ENCODE data around the gene PTEN.

PTEN gene

GRCh38 chr10:87844837-87845623 lies 18.4 kb upstream of the PTEN start:
- no peak for TF ChIP-seq REST (IDR thresholded peaks at IDR 0.05; ENCODE audit: insufficient read depth in 1 of 2, low read depth in 2 of 2, low read length in 2 of 2)
- TF ChIP-seq SIN3A (IDR thresholded peaks at IDR 0.05; ENCODE audit: borderline replicate concordance, insufficient read depth, low read length), result no peak
- no peak for TF ChIP-seq FOXP2 (optimal IDR thresholded peaks at IDR 0.05; ENCODE audit: borderline replicate concordance, extremely low read depth, extremely low read length, insufficient read depth)
- TF ChIP-seq TAF1 (IDR thresholded peaks at IDR 0.05; ENCODE audit: borderline replicate concordance, insufficient read depth, low read length), result no peak
- no peak for TF ChIP-seq POLR2AphosphoS5 (IDR thresholded peaks at IDR 0.05; ENCODE audit: low read depth, low read length)

- TF ChIP-seq TAF1 (IDR thresholded peaks at IDR 0.05; ENCODE audit: borderline replicate concordance, insufficient read depth, low read length) (no peak), SIN3A (IDR thresholded peaks at IDR 0.05; ENCODE audit: borderline replicate concordance, insufficient read depth, low read length) (no peak), FOXP2 (optimal IDR thresholded peaks at IDR 0.05; ENCODE audit: borderline replicate concordance, extremely low read depth, extremely low read length, insufficient read depth) (no peak), POLR2AphosphoS5 (IDR thresholded peaks at IDR 0.05; ENCODE audit: low read depth, low read length) (no peak), REST (IDR thresholded peaks at IDR 0.05; ENCODE audit: insufficient read depth in 1 of 2, low read depth in 2 of 2, low read length in 2 of 2) (no peak)
These were observed 17.8 kb upstream of the PTEN start for GRCh38 chr10:87845624-87845998.

DNA sequence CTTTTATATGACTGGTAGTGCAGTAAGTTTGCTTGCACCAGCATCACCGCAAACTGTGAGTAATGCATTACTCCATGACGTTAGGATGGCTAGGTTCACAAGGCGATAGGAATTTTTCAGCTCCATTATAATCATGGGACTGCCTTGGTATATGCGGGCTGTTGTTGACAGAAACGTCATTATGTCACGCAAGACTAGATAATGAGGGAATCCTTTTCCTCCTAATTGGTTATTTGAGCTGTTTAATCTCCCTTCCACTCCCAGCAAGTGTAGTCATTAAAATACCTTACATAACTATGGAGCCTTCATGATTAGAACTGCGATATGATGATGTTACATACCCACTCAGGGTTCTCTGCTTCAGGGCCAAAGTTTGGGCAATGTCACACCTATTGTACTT lies 17.4 kb upstream of the PTEN start:
- TF ChIP-seq FOXP2 (optimal IDR thresholded peaks at IDR 0.05; ENCODE audit: borderline replicate concordance, extremely low read depth, extremely low read length, insufficient read depth) (no peak), REST (IDR thresholded peaks at IDR 0.05; ENCODE audit: insufficient read depth in 1 of 2, low read depth in 2 of 2, low read length in 2 of 2) (no peak), TAF1 (IDR thresholded peaks at IDR 0.05; ENCODE audit: borderline replicate concordance, insufficient read depth, low read length) (no peak), POLR2AphosphoS5 (IDR thresholded peaks at IDR 0.05; ENCODE audit: low read depth, low read length) (no peak), SIN3A (IDR thresholded peaks at IDR 0.05; ENCODE audit: borderline replicate concordance, insufficient read depth, low read length) (no peak)

DNA sequence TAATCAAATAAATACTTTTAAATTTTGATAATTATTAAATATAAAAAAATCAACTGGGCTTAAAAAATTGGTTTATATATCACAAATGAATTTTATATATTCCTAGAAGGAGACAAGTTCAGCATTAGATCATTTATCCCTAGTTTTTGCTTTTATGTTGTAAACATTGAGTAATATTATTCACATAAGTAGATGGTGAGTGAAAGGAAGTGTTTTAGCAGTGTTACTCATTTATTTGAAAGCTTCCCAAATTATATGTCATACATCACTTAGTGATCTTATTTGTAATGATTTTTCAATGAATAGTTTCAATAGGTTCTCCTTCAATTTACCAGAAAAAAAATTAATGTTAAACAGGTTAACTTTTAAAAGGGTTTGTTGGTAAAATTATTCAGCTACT lies 15.9 kb upstream of the PTEN start:
- TF ChIP-seq SIN3A (IDR thresholded peaks at IDR 0.05; ENCODE audit: borderline replicate concordance, insufficient read depth, low read length) (no peak), REST (IDR thresholded peaks at IDR 0.05; ENCODE audit: insufficient read depth in 1 of 2, low read depth in 2 of 2, low read length in 2 of 2) (no peak), TAF1 (IDR thresholded peaks at IDR 0.05; ENCODE audit: borderline replicate concordance, insufficient read depth, low read length) (no peak), FOXP2 (optimal IDR thresholded peaks at IDR 0.05; ENCODE audit: borderline replicate concordance, extremely low read depth, extremely low read length, insufficient read depth) (no peak), POLR2AphosphoS5 (IDR thresholded peaks at IDR 0.05; ENCODE audit: low read depth, low read length) (no peak)
